ENCODE results near the gene TOMM5.

GRCh38 chr9:37566716-37567115, 25.7 kb downstream of the TOMM5 start:
- TF ChIP-seq POLR2A (IDR thresholded peaks at IDR 0.05) = no peak
- TF ChIP-seq, protein P1, sequence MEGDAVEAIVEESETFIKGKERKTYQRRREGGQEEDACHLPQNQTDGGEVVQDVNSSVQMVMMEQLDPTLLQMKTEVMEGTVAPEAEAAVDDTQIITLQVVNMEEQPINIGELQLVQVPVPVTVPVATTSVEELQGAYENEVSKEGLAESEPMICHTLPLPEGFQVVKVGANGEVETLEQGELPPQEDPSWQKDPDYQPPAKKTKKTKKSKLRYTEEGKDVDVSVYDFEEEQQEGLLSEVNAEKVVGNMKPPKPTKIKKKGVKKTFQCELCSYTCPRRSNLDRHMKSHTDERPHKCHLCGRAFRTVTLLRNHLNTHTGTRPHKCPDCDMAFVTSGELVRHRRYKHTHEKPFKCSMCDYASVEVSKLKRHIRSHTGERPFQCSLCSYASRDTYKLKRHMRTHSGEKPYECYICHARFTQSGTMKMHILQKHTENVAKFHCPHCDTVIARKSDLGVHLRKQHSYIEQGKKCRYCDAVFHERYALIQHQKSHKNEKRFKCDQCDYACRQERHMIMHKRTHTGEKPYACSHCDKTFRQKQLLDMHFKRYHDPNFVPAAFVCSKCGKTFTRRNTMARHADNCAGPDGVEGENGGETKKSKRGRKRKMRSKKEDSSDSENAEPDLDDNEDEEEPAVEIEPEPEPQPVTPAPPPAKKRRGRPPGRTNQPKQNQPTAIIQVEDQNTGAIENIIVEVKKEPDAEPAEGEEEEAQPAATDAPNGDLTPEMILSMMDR (IDR thresholded peaks at IDR 0.05) = no peak
